Tibial nerve (tissue), 3 donors: ENCODE measurements around the gene SLC22A12.

Experiments used
- POLR2A ChIP-seq, 2 donors: fragments of 450-650 bp; IDR thresholded peaks; one replicate each; pipeline ENCODE4 v1.6.1; 2017; ENCODE audit warnings: antibody characterized with exemption in 2 of 2, mild to moderate bottlenecking in 2 of 2, moderate library complexity in 2 of 2
- TF ChIP-seq, protein P1 (sequence below), 5 experiments: fragments of 200-600 bp in 3 of 5; fragments of 450-650 bp in 2 of 5; sonication (generic) in 3 of 5; IDR thresholded peaks; one replicate each; pipeline ENCODE4 v1.5.1; 2016 to 2019; ENCODE audit warnings: antibody characterized with exemption in 5 of 5, mild to moderate bottlenecking in 3 of 5, moderate library complexity in 2 of 5

DNA sequence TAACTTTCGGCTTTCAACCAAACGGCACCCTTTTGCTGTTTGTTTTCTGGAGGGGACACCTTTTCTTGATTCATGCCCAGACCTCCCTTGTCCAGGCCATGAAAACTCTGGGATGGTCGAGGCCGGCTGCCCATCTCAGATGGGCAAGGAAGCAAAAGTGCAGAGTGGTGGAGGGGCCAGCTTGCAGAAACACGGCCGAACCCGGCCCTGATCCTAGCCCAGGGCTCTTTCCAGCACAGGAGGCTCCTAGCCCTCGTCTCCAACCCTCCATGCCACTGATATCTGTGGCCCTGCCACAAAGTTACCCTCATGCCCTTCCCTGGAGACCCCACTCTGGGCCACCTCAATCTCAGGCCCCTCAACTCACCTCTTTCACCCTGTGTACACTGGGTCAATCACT, 18.9 kb upstream of the SLC22A12 start:
- TF ChIP-seq, protein P1, sequence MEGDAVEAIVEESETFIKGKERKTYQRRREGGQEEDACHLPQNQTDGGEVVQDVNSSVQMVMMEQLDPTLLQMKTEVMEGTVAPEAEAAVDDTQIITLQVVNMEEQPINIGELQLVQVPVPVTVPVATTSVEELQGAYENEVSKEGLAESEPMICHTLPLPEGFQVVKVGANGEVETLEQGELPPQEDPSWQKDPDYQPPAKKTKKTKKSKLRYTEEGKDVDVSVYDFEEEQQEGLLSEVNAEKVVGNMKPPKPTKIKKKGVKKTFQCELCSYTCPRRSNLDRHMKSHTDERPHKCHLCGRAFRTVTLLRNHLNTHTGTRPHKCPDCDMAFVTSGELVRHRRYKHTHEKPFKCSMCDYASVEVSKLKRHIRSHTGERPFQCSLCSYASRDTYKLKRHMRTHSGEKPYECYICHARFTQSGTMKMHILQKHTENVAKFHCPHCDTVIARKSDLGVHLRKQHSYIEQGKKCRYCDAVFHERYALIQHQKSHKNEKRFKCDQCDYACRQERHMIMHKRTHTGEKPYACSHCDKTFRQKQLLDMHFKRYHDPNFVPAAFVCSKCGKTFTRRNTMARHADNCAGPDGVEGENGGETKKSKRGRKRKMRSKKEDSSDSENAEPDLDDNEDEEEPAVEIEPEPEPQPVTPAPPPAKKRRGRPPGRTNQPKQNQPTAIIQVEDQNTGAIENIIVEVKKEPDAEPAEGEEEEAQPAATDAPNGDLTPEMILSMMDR (IDR thresholded peaks at IDR 0.05) = no peak
- TF ChIP-seq POLR2A (IDR thresholded peaks at IDR 0.05) = no peak
